Mammary epithelial cell (primary cell): ENCODE measurements around the gene AP2A2.

ENCODE experiments used
- CTCF ChIP-seq, 2 donors: IDR thresholded peaks in 1 of 2; conservative IDR thresholded peaks in 1 of 2; 2 replicates each; pipeline ENCODE4 v1.5.1; 2011 to 2012; ENCODE audit warnings: inconsistent platforms in 2 of 2, low read length in 2 of 2, mild to moderate bottlenecking in 2 of 2, control low read depth in 1 of 2, low read depth in 1 of 2; ENCODE audit not compliant: insufficient read depth in 1 of 2; ENCODE audit errors: extremely low read depth in 1 of 2
- EZH2 ChIP-seq: IDR thresholded peaks from 2 replicates; pipeline ENCODE4 v1.6.1; 2012; ENCODE audit warnings: low read length, inconsistent platforms, borderline replicate concordance

GRCh38 chr11:883527-883926, 42.1 kb upstream of the AP2A2 start:
- TF ChIP-seq CTCF (conservative IDR thresholded peaks at IDR 0.05 in 1 of 2, IDR thresholded peaks at IDR 0.05 in 1 of 2; ENCODE audit: extremely low read depth in 1 of 2, insufficient read depth in 1 of 2, low read depth in 1 of 2, low read length in 2 of 2) (no peak), EZH2 (no peak)
